HEK293T (cell line): ENCODE data around the gene SLC43A3.

Experiments used
- ARNT ChIP-seq: fragments of 450-650 bp; IDR thresholded peaks from 2 replicates; pipeline ENCODE4 v1.6.1; 2017; ENCODE audit warnings: mild to moderate bottlenecking
- BHLHE40 ChIP-seq: fragments of 450-650 bp; IDR thresholded peaks from 2 replicates; pipeline ENCODE4 v1.6.1; 2016; ENCODE audit warnings: mild to moderate bottlenecking, moderate library complexity, borderline replicate concordance
- SP1 ChIP-seq: fragments of 450-650 bp; IDR thresholded peaks from 2 replicates; pipeline ENCODE4 v1.6.1; 2017
- TARDBP ChIP-seq: fragments of 450-650 bp; IDR thresholded peaks from 2 replicates; pipeline ENCODE4 v1.6.1; 2016
- TF ChIP-seq, protein P1 (sequence below): fragments of 450-650 bp; IDR thresholded peaks from 2 replicates; pipeline ENCODE4 v1.6.1; 2016

GRCh38 chr11:57392763-57393105 lies 34.2 kb downstream of the SLC43A3 start:
- TF ChIP-seq ARNT (no peak), BHLHE40 (no peak), SP1 (no peak), TARDBP (no peak)
- TF ChIP-seq, protein P1, sequence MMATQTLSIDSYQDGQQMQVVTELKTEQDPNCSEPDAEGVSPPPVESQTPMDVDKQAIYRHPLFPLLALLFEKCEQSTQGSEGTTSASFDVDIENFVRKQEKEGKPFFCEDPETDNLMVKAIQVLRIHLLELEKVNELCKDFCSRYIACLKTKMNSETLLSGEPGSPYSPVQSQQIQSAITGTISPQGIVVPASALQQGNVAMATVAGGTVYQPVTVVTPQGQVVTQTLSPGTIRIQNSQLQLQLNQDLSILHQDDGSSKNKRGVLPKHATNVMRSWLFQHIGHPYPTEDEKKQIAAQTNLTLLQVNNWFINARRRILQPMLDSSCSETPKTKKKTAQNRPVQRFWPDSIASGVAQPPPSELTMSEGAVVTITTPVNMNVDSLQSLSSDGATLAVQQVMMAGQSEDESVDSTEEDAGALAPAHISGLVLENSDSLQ = no peak
